Neuronal stem cell (in vitro differentiated cells): Measurements from ENCODE around the gene SSH3. TPM values are rescaled to one million over a fixed set of nuclear protein-coding genes. Genes with fewer than 3 reads are reported as not detected.

Experiments
- small RNA-seq: library from polyadenylated mRNA; stranded (forward); fragments of <200 nt; extraction: miRNeasy Mini kit (QIAGEN cat#:217004); gene quantifications from one replicate; pipeline ENCODE3, GENCODE V24; 2013; ENCODE audit not compliant: insufficient read depth

Gene SSH3

Small RNAs within 50 kb of the gene (small RNA-seq; reads per million reads assigned to genes)
- gene RN7SKP239: not detected
